GM23338 (cell line): Measurements from ENCODE around the gene UBE2F. TPM values are rescaled to one million over a fixed set of nuclear protein-coding genes. Genes with fewer than 3 reads are reported as not detected.

ENCODE experiments used
- CREB1 ChIP-seq: fragments of 250-450 bp; sonication (Bioruptor Pico); IDR thresholded peaks from 2 replicates; pipeline ENCODE4 v1.5.0; 2020; ENCODE audit warnings: low read depth, mild to moderate bottlenecking, moderate library complexity
- EZH2phosphoT487 ChIP-seq: fragments of 200-600 bp; sonication (generic); IDR thresholded peaks from one replicate; pipeline ENCODE4 v1.8.1; 2018; ENCODE audit warnings: antibody characterized with exemption; ENCODE audit not compliant: unreplicated experiment
- JUNB ChIP-seq: IDR thresholded peaks from one replicate; pipeline ENCODE4 v1.6.1; 2016; ENCODE audit warnings: antibody characterized with exemption; ENCODE audit not compliant: unreplicated experiment
- NANOG ChIP-seq: IDR thresholded peaks from 2 replicates; pipeline ENCODE4 v1.6.1; 2016; ENCODE audit warnings: antibody characterized with exemption, borderline replicate concordance
- POLR2AphosphoS5 ChIP-seq: IDR thresholded peaks from 2 replicates; pipeline ENCODE4 v1.6.1; 2016; ENCODE audit warnings: antibody characterized with exemption, low read depth
- STAT1 ChIP-seq: IDR thresholded peaks from one replicate; pipeline ENCODE4 v1.6.1; 2016; ENCODE audit warnings: antibody characterized with exemption; ENCODE audit not compliant: unreplicated experiment
- ZNF331 ChIP-seq: fragments of 250-450 bp; sonication (Bioruptor Pico); IDR thresholded peaks from 2 replicates; pipeline ENCODE4 v1.5.0; 2020; ENCODE audit warnings: low read depth, mild to moderate bottlenecking, moderate library complexity
- polyA plus RNA-seq: library from polyadenylated mRNA; unstranded; fragments of >200 nt; fragmentation: Nextera tagmentation; extraction: Ambion mirVana; gene quantifications from 2 replicates; pipeline ENCODE4 v1.2.1, GENCODE V29; 2016
- total RNA-seq: library from RNA; depleted of rRNA; stranded (reverse); fragments of >200 nt; shearing (Covaris generic); gene quantifications from 2 replicates; pipeline ENCODE4 v1.2.3, GENCODE V29; 2014
- TF ChIP-seq, protein P1 (sequence below): fragments of 250-450 bp; sonication (Bioruptor Pico); IDR thresholded peaks from 2 replicates; pipeline ENCODE4 v1.5.0; 2020; ENCODE audit warnings: mild to moderate bottlenecking, moderate library complexity
- TF ChIP-seq, protein P2 (sequence below): IDR thresholded peaks from one replicate; pipeline ENCODE4 v1.6.1; 2018; ENCODE audit warnings: antibody characterized with exemption; ENCODE audit not compliant: unreplicated experiment
- TF ChIP-seq, protein P3 (sequence below), 2 experiments: fragments of 200-600 bp in 1 of 2; sonication (generic) in 1 of 2; conservative IDR thresholded peaks; 2 replicates each; pipeline versions ENCODE4 v1.5.1 to v1.6.1; 2016 to 2017; ENCODE audit warnings: antibody characterized with exemption in 2 of 2, low read depth in 2 of 2, mild to moderate bottlenecking in 2 of 2, moderate library complexity in 1 of 2

Gene UBE2F
- total and polyA plus RNA-seq, 2 experiments from 2014 or later, result 98.2 to 106 TPM

DNA sequence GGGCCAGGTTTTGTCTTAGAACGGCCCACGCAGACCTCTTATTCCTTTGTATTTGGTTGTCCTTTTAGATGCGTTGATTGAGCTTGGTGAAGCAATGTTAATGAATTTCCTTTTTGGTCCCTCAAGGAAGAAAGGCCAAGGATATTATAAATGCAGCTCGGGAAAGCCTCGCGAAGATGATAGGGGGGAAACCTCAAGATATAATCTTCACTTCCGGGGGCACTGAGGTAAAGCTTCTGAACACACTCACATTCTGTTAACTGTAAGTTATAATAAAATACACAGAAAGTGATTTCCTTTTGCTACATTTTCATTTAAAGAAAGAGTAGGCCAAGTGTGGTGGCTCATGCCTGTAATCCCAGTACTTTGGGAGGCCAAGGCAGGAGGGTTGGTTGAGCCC is 101.1 kb downstream of the UBE2F start (continued):
- TF ChIP-seq, protein P1, sequence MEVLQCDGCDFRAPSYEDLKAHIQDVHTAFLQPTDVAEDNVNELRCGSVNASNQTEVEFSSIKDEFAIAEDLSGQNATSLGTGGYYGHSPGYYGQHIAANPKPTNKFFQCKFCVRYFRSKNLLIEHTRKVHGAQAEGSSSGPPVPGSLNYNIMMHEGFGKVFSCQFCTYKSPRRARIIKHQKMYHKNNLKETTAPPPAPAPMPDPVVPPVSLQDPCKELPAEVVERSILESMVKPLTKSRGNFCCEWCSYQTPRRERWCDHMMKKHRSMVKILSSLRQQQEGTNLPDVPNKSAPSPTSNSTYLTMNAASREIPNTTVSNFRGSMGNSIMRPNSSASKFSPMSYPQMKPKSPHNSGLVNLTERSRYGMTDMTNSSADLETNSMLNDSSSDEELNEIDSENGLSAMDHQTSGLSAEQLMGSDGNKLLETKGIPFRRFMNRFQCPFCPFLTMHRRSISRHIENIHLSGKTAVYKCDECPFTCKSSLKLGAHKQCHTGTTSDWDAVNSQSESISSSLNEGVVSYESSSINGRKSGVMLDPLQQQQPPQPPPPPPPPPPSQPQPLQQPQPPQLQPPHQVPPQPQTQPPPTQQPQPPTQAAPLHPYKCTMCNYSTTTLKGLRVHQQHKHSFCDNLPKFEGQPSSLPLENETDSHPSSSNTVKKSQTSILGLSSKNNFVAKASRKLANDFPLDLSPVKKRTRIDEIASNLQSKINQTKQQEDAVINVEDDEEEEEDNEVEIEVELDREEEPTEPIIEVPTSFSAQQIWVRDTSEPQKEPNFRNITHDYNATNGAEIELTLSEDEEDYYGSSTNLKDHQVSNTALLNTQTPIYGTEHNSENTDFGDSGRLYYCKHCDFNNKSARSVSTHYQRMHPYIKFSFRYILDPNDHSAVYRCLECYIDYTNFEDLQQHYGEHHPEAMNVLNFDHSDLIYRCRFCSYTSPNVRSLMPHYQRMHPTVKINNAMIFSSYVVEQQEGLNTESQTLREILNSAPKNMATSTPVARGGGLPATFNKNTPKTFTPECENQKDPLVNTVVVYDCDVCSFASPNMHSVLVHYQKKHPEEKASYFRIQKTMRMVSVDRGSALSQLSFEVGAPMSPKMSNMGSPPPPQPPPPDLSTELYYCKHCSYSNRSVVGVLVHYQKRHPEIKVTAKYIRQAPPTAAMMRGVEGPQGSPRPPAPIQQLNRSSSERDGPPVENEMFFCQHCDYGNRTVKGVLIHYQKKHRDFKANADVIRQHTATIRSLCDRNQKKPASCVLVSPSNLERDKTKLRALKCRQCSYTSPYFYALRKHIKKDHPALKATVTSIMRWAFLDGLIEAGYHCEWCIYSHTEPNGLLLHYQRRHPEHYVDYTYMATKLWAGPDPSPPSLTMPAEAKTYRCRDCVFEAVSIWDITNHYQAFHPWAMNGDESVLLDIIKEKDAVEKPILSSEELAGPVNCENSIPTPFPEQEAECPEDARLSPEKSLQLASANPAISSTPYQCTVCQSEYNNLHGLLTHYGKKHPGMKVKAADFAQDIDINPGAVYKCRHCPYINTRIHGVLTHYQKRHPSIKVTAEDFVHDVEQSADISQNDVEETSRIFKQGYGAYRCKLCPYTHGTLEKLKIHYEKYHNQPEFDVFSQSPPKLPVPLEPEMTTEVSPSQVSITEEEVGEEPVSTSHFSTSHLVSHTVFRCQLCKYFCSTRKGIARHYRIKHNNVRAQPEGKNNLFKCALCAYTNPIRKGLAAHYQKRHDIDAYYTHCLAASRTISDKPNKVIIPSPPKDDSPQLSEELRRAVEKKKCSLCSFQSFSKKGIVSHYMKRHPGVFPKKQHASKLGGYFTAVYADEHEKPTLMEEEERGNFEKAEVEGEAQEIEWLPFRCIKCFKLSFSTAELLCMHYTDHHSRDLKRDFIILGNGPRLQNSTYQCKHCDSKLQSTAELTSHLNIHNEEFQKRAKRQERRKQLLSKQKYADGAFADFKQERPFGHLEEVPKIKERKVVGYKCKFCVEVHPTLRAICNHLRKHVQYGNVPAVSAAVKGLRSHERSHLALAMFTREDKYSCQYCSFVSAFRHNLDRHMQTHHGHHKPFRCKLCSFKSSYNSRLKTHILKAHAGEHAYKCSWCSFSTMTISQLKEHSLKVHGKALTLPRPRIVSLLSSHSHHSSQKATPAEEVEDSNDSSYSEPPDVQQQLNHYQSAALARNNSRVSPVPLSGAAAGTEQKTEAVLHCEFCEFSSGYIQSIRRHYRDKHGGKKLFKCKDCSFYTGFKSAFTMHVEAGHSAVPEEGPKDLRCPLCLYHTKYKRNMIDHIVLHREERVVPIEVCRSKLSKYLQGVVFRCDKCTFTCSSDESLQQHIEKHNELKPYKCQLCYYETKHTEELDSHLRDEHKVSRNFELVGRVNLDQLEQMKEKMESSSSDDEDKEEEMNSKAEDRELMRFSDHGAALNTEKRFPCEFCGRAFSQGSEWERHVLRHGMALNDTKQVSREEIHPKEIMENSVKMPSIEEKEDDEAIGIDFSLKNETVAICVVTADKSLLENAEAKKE, result no peak
- TF ChIP-seq JUNB (no peak), EZH2phosphoT487 (no peak), STAT1 (no peak), ZNF331 (CRISPR knock-in tag) (no peak), NANOG (no peak), POLR2AphosphoS5 (no peak), CREB1 (no peak)
- TF ChIP-seq, protein P2, sequence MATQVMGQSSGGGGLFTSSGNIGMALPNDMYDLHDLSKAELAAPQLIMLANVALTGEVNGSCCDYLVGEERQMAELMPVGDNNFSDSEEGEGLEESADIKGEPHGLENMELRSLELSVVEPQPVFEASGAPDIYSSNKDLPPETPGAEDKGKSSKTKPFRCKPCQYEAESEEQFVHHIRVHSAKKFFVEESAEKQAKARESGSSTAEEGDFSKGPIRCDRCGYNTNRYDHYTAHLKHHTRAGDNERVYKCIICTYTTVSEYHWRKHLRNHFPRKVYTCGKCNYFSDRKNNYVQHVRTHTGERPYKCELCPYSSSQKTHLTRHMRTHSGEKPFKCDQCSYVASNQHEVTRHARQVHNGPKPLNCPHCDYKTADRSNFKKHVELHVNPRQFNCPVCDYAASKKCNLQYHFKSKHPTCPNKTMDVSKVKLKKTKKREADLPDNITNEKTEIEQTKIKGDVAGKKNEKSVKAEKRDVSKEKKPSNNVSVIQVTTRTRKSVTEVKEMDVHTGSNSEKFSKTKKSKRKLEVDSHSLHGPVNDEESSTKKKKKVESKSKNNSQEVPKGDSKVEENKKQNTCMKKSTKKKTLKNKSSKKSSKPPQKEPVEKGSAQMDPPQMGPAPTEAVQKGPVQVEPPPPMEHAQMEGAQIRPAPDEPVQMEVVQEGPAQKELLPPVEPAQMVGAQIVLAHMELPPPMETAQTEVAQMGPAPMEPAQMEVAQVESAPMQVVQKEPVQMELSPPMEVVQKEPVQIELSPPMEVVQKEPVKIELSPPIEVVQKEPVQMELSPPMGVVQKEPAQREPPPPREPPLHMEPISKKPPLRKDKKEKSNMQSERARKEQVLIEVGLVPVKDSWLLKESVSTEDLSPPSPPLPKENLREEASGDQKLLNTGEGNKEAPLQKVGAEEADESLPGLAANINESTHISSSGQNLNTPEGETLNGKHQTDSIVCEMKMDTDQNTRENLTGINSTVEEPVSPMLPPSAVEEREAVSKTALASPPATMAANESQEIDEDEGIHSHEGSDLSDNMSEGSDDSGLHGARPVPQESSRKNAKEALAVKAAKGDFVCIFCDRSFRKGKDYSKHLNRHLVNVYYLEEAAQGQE, result no peak
- TF ChIP-seq, protein P3, sequence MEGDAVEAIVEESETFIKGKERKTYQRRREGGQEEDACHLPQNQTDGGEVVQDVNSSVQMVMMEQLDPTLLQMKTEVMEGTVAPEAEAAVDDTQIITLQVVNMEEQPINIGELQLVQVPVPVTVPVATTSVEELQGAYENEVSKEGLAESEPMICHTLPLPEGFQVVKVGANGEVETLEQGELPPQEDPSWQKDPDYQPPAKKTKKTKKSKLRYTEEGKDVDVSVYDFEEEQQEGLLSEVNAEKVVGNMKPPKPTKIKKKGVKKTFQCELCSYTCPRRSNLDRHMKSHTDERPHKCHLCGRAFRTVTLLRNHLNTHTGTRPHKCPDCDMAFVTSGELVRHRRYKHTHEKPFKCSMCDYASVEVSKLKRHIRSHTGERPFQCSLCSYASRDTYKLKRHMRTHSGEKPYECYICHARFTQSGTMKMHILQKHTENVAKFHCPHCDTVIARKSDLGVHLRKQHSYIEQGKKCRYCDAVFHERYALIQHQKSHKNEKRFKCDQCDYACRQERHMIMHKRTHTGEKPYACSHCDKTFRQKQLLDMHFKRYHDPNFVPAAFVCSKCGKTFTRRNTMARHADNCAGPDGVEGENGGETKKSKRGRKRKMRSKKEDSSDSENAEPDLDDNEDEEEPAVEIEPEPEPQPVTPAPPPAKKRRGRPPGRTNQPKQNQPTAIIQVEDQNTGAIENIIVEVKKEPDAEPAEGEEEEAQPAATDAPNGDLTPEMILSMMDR (conservative IDR thresholded peaks at IDR 0.05; ENCODE audit: low read depth in 2 of 2), result no peak
